ENCODE results near the gene ADAMTS17.

DNA sequence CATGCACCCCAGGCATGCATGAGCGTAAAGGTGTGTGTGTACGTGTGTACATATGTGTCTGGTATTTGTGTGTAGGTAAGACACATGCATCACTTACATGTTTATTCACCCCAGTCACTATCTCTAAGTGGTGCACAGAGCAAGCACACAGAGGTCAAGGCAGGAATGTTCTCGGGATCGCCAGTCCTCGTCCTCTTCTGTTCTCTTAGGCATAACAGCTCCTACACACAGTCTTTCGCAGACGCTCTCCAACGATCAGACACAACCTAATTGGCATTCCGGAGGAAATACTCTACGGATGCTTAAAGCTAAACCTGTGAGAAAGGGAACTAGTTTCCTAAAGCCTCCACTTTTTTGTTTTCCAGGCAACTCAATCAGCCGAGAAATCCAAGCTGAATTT is 95.9 kb downstream of the ADAMTS17 start:
- TF ChIP-seq, protein P1, sequence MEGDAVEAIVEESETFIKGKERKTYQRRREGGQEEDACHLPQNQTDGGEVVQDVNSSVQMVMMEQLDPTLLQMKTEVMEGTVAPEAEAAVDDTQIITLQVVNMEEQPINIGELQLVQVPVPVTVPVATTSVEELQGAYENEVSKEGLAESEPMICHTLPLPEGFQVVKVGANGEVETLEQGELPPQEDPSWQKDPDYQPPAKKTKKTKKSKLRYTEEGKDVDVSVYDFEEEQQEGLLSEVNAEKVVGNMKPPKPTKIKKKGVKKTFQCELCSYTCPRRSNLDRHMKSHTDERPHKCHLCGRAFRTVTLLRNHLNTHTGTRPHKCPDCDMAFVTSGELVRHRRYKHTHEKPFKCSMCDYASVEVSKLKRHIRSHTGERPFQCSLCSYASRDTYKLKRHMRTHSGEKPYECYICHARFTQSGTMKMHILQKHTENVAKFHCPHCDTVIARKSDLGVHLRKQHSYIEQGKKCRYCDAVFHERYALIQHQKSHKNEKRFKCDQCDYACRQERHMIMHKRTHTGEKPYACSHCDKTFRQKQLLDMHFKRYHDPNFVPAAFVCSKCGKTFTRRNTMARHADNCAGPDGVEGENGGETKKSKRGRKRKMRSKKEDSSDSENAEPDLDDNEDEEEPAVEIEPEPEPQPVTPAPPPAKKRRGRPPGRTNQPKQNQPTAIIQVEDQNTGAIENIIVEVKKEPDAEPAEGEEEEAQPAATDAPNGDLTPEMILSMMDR (IDR thresholded peaks at IDR 0.05), result no peak
- TF ChIP-seq POLR2A (IDR thresholded peaks at IDR 0.05), result no peak

All from heart left ventricle (tissue), 13 donors.